Measurements from ENCODE around the gene CLEC1A. TPM values are rescaled to one million over a fixed set of nuclear protein-coding genes. Genes with fewer than 3 reads are reported as not detected.

The CLEC1A gene
- total RNA-seq, 1 donor = not detected

DNA sequence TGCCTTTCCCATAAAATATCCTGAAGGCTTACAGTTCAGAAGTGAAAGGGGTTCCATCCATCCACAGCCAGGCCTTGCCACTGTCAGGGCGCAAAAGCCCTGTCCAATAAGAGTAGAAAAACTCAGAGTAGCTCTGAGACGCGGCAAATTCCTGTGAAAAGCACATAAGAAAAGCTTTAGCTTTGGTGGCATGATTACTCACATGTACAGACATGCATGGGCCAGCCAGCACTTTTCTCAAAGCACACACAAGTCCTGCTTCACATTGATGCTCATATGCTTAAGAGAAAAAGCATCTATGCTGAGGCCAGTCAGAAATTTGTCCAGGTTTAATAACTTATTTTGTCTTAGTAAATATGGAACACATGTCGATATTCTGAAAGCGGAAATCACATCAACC lies 25.5 kb downstream of the CLEC1A start:
- Histone ChIP-seq H3K36me3 (ENCODE audit: insufficient read depth, low read length) (no peaks in the 10 kb centered on the region), H3K9me3 (ENCODE audit: low read depth, low read length) (no peaks in the 10 kb centered on the region), H2AFZ (ENCODE audit: low read length) (no peak overlapping the region), H3K4me1 (ENCODE audit: insufficient read depth, low read length) (no peaks in the 10 kb centered on the region), H3K4me3 (ENCODE audit: insufficient read depth, low read length) (no peak overlapping the region), H3K4me2 (ENCODE audit: insufficient read depth, low read length) (no peak overlapping the region), H3K27ac (ENCODE audit: low read depth, low read length) (no peak overlapping the region), H3K27me3 (ENCODE audit: insufficient read depth, low read length) (no peaks in the 10 kb centered on the region), H4K20me1 (ENCODE audit: insufficient read depth, low read length) (no peaks in the 10 kb centered on the region), H3K79me2 (ENCODE audit: insufficient read depth, low read length) (no peaks in the 10 kb centered on the region)
- no peak for DNase-seq (ENCODE audit: insufficient read length, low spot score, missing footprints)
- TF ChIP-seq, protein P1, sequence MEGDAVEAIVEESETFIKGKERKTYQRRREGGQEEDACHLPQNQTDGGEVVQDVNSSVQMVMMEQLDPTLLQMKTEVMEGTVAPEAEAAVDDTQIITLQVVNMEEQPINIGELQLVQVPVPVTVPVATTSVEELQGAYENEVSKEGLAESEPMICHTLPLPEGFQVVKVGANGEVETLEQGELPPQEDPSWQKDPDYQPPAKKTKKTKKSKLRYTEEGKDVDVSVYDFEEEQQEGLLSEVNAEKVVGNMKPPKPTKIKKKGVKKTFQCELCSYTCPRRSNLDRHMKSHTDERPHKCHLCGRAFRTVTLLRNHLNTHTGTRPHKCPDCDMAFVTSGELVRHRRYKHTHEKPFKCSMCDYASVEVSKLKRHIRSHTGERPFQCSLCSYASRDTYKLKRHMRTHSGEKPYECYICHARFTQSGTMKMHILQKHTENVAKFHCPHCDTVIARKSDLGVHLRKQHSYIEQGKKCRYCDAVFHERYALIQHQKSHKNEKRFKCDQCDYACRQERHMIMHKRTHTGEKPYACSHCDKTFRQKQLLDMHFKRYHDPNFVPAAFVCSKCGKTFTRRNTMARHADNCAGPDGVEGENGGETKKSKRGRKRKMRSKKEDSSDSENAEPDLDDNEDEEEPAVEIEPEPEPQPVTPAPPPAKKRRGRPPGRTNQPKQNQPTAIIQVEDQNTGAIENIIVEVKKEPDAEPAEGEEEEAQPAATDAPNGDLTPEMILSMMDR (IDR thresholded peaks at IDR 0.05; ENCODE audit: extremely low read depth, low read depth, low read length) = no peak

DNA sequence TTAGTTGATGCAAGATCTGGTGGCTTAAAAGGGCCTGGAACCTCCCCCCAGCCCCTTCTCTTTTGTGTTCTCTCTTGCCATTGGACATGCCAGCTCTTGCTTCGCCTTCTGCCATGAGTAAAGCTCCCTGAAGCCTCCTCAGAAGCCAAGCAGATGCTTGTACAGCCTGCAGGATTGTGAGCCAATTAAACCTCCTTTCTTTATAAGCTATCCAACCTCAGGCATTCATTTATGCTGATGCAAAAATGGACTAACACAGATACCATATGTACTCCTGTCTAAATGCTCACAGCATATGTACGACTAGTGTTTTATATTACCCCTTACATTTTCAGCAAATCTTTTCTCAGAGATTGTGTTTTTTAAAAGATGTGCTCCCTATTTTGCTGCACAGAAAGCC lies 26.7 kb downstream of the CLEC1A start:
- DNase-seq (ENCODE audit: insufficient read length, low spot score, missing footprints) = no peak
- Histone ChIP-seq H3K27me3 (ENCODE audit: insufficient read depth, low read length) (no peaks in the 10 kb centered on the region), H2AFZ (ENCODE audit: low read length) (no peak overlapping the region)

DNA sequence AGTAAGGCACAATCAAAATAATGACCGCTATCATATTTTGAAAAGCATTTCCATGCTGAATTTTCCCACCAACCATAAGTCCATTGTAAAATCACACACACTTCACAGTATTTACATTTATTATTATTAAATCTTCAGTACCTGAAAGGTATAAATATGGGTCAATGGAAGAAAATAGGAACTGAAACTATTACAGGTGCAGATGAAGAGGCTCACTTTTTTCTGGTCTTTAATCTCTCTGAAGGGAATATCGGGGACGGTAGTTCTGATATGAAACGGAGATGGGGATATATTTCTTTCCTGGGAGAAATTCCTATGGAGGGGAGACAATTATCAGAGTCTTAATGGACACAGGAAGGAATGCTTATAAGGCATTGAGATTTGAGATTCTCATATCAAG lies 28.4 kb downstream of the CLEC1A start:
- Histone ChIP-seq H3K36me3 (ENCODE audit: insufficient read depth, low read length) (no peaks in the 10 kb centered on the region), H3K79me2 (ENCODE audit: insufficient read depth, low read length) (no peaks in the 10 kb centered on the region), H3K4me3 (ENCODE audit: insufficient read depth, low read length) (no peak overlapping the region), H2AFZ (ENCODE audit: low read length) (no peak overlapping the region), H3K4me1 (ENCODE audit: insufficient read depth, low read length) (no peaks in the 10 kb centered on the region), H3K4me2 (ENCODE audit: insufficient read depth, low read length) (no peak overlapping the region), H3K27me3 (ENCODE audit: insufficient read depth, low read length) (no peaks in the 10 kb centered on the region), H4K20me1 (ENCODE audit: insufficient read depth, low read length) (no peaks in the 10 kb centered on the region), H3K27ac (ENCODE audit: low read depth, low read length) (no peak overlapping the region), H3K9me3 (ENCODE audit: low read depth, low read length) (no peaks in the 10 kb centered on the region)
- DNase-seq (ENCODE audit: insufficient read length, low spot score, missing footprints) = no peak
- TF ChIP-seq, protein P1 (IDR thresholded peaks at IDR 0.05; ENCODE audit: extremely low read depth, low read depth, low read length) = no peak

More for the DNA sequence above, 26.7 kb downstream of the CLEC1A start:
- H3K36me3 ChIP-seq (ENCODE audit: insufficient read depth, low read length) = no peaks in the 10 kb centered on the region
- no peaks in the 10 kb centered on the region for H4K20me1 ChIP-seq (ENCODE audit: insufficient read depth, low read length)
- no peaks in the 10 kb centered on the region for H3K9me3 ChIP-seq (ENCODE audit: low read depth, low read length)
- no peak overlapping the region for H3K4me2 ChIP-seq (ENCODE audit: insufficient read depth, low read length)
- no peak overlapping the region for H3K27ac ChIP-seq (ENCODE audit: low read depth, low read length)
- no peaks in the 10 kb centered on the region for H3K79me2 ChIP-seq (ENCODE audit: insufficient read depth, low read length)
- no peak overlapping the region for H3K4me3 ChIP-seq (ENCODE audit: insufficient read depth, low read length)
- no peaks in the 10 kb centered on the region for H3K4me1 ChIP-seq (ENCODE audit: insufficient read depth, low read length)
- TF ChIP-seq, protein P1 (IDR thresholded peaks at IDR 0.05; ENCODE audit: extremely low read depth, low read depth, low read length) = no peak

DNA sequence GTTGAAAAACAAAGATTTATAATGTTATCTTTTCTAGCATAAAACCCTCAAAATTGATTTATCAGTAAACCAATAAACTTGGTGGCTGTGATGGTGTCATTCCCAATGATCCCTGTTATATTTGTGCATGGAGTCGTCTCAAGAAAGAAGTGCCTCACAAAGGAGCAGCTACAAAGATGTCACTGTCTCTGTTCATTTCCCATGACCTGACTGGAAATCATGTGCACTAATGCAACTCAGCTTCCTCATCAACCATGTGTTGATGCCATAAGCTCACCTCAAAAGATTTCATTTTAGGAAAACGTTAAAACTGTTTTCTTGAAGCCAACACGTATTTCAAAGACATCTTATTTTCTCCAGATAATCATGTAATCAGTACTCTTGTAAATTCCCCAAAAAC lies 28.8 kb downstream of the CLEC1A start:
- no peaks in the 10 kb centered on the region for H4K20me1 ChIP-seq (ENCODE audit: insufficient read depth, low read length)
- H3K27ac ChIP-seq (ENCODE audit: low read depth, low read length) = no peak overlapping the region
- no peaks in the 10 kb centered on the region for H3K9me3 ChIP-seq (ENCODE audit: low read depth, low read length)
- no peaks in the 10 kb centered on the region for H3K79me2 ChIP-seq (ENCODE audit: insufficient read depth, low read length)
- no peak overlapping the region for H2AFZ ChIP-seq (ENCODE audit: low read length)
- DNase-seq (ENCODE audit: insufficient read length, low spot score, missing footprints) = no peak
- H3K4me2 ChIP-seq (ENCODE audit: insufficient read depth, low read length) = no peak overlapping the region
- H3K4me3 ChIP-seq (ENCODE audit: insufficient read depth, low read length) = no peak overlapping the region
- TF ChIP-seq, protein P1 (IDR thresholded peaks at IDR 0.05; ENCODE audit: extremely low read depth, low read depth, low read length) = no peak
- H3K4me1 ChIP-seq (ENCODE audit: insufficient read depth, low read length) = no peaks in the 10 kb centered on the region
- H3K36me3 ChIP-seq (ENCODE audit: insufficient read depth, low read length) = no peaks in the 10 kb centered on the region
- no peaks in the 10 kb centered on the region for H3K27me3 ChIP-seq (ENCODE audit: insufficient read depth, low read length)

Measured in osteoblast (primary cell).